ENCODE data around the gene KCNK3.
"Not testable (repeated sequence)": the region's sequence is repeated elsewhere in the genome, so short reads cannot be mapped to it uniquely, and the experiment has no call there.

KCNK3 gene

GRCh38 chr2:26692279-26692896 is at the start of gene KCNK3:
Gene KCNK3, plus strand, starts transcription at chr2:26692722. Its CDS starts 154 bp downstream, at chr2:26692876.
- DNase-seq (ENCODE audit: low spot score), result no peak

GRCh38 chr2:26644188-26644835 is 48.2 kb upstream of the KCNK3 start:
- DNase-seq (ENCODE audit: low spot score), result no peak

- DNase-seq (ENCODE audit: low spot score), result no peak
Observed at GRCh38 chr2:26645762-26646161, 46.8 kb upstream of the KCNK3 start.

GRCh38 chr2:26646986-26647672 is 45.4 kb upstream of the KCNK3 start:
- no peak for DNase-seq (ENCODE audit: low spot score)

- no peak for DNase-seq (ENCODE audit: low spot score)
Observed at GRCh38 chr2:26647981-26648380, 44.5 kb upstream of the KCNK3 start.

GRCh38 chr2:26648516-26648915 is 44.0 kb upstream of the KCNK3 start:
- DNase-seq (ENCODE audit: low spot score), result no peak

- DNase-seq (ENCODE audit: low spot score), result no peak
Observed at GRCh38 chr2:26649322-26649721, 43.2 kb upstream of the KCNK3 start.

- no peak for DNase-seq (ENCODE audit: low spot score)
Observed at GRCh38 chr2:26649992-26650712, 42.4 kb upstream of the KCNK3 start.

GRCh38 chr2:26650713-26651469 is 41.6 kb upstream of the KCNK3 start:
- no peak for DNase-seq (ENCODE audit: low spot score)

GRCh38 chr2:26651470-26651771 is 41.1 kb upstream of the KCNK3 start:
- DNase-seq (ENCODE audit: low spot score), result no peak

GRCh38 chr2:26651799-26652198 is 40.7 kb upstream of the KCNK3 start:
- no peak for DNase-seq (ENCODE audit: low spot score)

- DNase-seq (ENCODE audit: low spot score), result no peak
Observed at GRCh38 chr2:26652361-26653041, 40.0 kb upstream of the KCNK3 start.

GRCh38 chr2:26653207-26654060 is 39.1 kb upstream of the KCNK3 start:
- DNase-seq (ENCODE audit: low spot score), result no peak

GRCh38 chr2:26654061-26654340 is 38.5 kb upstream of the KCNK3 start:
- no peak for DNase-seq (ENCODE audit: low spot score)

- DNase-seq (ENCODE audit: low spot score), result not testable (repeated sequence)
Observed at GRCh38 chr2:26655120-26655519, 37.4 kb upstream of the KCNK3 start.

GRCh38 chr2:26655611-26656195 is 36.8 kb upstream of the KCNK3 start:
- no peak for DNase-seq (ENCODE audit: low spot score)

GRCh38 chr2:26657265-26657664 is 35.3 kb upstream of the KCNK3 start:
- no peak for DNase-seq (ENCODE audit: low spot score)

- no peak for DNase-seq (ENCODE audit: low spot score)
Observed at GRCh38 chr2:26658691-26659346, 33.7 kb upstream of the KCNK3 start.

GRCh38 chr2:26660363-26660962 is 32.1 kb upstream of the KCNK3 start:
- DNase-seq (ENCODE audit: low spot score), result no peak
